HG02571 (cell line): ENCODE results near the gene DUSP28.
"Not testable (repeated sequence)": the region's sequence is repeated elsewhere in the genome, so short reads cannot be mapped to it uniquely, and the experiment has no call there.

ENCODE experiments used
- ATAC-seq: cut with Tn5 transposase; IDR thresholded peaks from one replicate; pipeline ENCODE4 v1.9.1; 2021; ENCODE audit warnings: mild to moderate bottlenecking, moderate library complexity; ENCODE audit not compliant: unreplicated experiment

DUSP28 gene, protein sequence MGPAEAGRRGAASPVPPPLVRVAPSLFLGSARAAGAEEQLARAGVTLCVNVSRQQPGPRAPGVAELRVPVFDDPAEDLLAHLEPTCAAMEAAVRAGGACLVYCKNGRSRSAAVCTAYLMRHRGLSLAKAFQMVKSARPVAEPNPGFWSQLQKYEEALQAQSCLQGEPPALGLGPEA

DNA sequence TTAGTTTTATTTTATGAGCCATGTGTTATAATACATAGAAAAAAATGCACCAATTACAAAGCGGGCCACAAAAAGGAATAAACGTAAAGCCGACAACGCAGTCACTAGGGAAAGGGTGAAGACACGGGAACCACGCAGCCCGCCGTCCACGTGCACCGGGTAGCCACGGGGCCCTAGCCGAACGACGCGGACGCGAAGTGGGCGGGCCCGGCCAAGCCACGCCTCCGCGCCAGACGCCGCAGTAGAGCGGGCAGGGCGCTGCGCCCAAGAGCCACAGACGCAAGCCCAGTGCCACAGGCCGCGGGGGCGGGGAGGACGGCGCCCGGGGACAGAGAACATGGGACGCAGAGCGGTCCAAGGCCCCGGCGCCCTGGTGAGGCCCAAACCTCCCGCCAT is at the start of gene DUSP28:
Gene DUSP28 (plus strand): TSS at position 274 of the 396 bp plus-strand sequence. CDS start 328 bp downstream, outside the sequence.
- peak; percentile 56 for ATAC-seq

DNA sequence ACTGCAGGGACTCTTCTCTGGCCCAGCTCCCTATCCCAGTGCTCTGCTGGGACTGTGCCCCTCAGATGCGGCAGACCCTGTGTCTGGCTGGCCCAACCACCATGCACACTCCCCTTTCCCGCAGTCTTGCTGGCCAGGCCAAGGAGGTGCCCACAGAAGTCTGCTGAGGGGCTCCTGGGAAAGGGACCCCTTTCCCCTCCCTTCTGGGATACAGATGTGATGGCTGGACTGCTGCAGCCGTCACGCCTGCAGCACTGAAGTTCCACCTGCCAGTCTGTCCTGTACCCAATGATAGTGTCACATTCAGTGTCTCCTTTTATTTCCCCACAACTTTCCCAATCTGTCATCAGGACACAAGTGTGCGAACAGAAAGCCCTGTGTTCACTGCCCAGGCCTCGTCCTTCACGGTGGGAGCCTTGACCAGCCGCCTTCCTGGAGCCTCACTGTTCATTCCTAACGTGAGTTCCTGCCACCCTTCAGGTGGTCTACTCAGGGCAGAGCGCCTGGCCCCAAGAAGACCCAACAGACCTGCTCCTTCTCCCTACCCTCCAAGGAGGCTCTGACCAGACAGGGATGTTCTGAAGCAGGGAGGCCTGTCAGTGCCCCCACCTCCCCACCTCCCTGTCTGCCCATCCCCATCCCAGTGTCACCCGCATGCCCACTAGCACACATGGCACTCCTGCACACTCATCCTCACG is 49.5 kb upstream of the DUSP28 start:
- no peak for ATAC-seq

DNA sequence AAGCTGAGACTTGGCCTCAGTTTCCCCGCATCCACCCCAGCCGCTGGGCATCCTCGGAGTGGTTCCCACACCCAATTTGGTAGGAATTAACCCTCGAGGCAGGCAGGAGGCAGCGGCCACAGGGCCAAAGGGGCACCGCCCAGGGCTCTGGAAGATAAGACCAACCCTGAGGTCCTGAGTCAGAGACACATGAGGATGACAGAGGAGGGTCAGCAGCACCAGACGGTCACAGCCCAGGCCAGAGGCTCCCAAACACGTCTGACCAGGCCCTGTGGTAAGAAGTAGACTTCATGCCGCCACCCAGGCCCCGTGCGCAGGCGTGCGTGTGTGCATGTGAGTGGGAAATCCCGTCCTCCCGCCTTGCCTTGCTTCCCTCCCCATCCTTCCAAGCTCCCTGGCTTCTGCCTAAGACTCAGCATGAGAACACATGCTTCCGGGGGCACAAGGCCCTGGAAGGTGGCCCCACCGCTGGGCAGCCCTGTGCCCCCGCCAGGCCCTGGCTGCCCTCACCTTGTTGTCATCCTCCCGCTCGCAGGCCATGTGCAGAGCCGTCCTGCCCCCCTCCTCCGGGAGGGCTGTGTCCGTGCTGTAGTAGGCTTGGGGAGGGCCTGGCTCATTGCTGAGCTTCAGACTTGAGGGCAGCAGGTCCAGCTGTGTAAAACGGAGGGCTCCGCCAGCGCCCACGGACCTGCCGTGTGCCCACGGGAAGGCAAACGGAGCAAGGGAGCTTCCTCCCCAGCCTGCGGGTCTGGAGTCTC is 48.6 kb upstream of the DUSP28 start:
- ATAC-seq: no peak

DNA sequence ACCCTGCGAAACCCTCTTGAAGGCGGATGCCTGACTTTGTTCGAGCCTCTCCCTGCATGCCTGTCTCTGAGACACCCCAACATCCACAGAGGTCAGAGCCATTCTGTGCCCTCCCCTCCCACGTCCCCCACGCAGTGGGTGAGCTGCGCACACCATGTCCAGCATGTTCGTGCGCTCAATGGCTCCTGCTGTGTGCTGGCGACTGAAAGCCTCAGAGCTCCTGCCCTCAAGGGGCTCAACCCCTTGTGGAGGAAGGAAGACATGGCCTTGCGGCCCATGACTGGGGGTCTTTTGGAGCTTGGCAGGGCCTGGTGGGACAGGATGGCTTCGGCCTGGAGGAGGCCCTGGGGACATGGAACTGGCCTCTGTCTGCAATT is 48.1 kb upstream of the DUSP28 start:
- no peak for ATAC-seq

DNA sequence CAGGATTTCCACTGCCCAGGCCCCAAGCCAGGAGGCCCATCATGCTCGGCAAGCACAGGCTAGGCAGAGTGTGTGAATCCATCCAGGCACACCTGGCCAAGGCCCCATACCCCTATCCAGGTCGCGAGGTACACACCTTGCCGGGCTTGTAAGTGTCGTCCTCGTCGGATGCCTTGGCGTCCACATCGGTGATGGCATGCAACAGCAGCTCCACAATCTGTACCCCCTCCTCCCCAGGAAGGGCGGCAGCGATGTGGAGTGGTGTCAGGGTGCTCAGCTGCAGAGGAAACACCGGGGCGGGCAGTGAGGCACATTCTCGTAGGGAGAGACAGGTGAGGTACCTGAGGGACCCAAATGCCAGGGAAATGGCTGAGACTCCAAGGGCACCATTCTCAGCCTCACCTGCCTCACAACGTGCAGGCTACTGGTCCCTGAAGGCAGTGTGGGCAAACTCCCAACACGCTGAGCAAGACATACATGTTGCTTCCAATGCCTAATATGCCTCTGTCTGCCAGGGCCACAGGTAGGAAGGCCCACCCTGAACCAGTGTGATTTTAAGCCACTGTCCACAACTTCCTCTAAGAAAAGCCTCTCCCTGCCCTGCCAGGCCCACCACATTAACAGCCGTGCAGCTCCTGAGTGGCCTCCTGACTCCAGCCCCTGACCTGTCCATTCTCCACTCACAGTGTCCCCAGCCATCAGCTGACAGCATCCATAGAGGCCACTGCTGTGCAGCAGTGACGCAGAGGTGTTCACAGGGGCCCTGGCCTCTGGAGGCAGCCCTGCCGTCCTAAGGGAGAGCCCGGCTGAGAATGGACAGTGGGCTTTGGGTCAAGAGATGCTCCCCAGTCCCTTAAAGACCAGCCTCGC is 47.3 kb upstream of the DUSP28 start:
- ATAC-seq: no peak

DNA sequence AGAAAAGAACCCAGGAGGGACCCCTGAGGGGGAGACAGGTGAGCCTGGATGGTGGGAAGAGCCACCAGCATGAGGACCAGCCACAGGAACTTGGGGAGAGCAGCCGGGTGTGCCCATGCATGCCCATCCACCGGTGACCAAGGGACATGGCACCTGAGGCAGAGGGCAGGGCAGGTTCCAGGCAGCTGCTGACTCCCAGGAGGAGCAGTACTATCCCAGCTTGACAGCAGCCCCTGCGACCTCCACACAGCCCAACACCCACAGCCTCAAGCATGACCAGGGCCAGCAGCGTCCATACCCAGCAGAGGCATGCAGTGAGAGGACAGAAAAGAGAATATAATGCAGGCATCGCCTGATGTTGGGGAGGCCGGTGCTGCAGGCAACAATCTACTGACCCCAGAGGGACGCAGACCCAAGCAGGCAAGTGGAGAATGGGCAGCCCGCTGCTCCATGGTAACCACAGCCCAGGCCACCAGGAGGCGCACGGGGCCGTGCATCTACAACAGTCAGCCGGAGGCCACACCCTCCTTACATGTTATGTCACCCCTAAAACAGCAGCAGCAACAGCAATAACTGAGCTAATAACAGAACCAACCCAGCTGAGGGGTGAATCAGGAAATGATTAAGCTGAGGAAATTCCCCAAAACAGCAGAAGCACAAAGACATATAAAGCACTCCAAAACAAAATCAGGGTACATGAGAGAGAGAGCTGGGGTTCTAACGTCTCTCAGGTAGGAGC is 46.4 kb upstream of the DUSP28 start:
- peak; percentile 85 for ATAC-seq

DNA sequence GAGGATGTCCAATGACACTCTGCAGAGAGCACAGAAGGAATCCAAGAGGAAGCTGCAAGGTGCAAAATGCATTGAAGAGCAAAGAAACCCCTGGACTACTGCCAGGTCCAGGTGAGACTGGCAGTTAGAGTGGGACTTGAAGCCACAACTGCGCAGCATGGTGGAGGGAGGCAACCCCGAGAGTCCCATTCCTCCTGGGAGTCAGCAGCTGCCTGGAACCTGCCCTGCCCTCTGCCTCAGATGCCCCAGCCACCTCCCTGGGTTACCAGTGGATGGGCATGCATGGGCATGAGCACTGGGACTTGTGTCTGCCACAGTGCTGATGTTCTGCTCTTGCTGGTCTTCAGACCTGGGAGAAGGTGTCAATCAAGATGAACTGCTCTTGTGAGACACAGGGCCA is 45.5 kb upstream of the DUSP28 start:
- no peak for ATAC-seq

DNA sequence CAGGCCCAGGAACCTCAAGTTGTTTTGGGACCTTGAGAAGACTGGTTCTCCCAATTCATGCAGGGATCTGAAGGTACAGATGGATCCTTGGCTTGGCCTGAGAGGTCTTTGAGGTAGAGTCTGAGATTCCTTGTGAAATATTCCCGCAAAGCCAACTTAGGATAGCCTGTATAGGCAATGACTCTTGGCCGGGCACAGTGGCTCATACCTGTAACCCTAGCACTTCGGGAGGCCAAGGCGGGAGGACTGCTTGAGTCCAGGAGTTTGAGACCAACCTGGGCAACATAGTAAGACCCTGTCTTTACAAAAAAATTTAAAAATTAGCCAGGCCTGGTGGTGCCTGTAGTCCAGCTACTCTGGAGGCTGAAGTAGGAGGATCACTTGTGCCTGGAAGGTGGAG is 42.8 kb upstream of the DUSP28 start:
- no peak for ATAC-seq

DNA sequence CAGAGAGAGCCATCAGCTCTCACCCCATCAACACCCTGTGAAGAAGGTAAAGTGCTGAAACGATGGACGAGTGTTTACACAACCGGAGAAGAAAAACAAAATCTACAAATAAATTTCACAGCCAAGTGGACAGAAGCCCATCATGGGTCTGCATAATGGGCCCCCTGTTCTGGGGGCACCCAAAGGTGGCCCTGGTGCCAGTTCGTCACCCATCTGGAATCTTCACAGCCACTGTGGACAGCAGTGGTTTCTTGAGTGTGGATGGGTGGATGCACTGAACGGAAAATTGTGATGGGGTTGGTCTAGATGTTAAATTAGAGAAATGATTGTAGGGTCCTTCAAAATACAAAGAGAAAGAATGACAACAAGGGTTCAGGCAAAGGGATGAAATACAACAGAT is 41.2 kb upstream of the DUSP28 start:
- ATAC-seq: no peak

DNA sequence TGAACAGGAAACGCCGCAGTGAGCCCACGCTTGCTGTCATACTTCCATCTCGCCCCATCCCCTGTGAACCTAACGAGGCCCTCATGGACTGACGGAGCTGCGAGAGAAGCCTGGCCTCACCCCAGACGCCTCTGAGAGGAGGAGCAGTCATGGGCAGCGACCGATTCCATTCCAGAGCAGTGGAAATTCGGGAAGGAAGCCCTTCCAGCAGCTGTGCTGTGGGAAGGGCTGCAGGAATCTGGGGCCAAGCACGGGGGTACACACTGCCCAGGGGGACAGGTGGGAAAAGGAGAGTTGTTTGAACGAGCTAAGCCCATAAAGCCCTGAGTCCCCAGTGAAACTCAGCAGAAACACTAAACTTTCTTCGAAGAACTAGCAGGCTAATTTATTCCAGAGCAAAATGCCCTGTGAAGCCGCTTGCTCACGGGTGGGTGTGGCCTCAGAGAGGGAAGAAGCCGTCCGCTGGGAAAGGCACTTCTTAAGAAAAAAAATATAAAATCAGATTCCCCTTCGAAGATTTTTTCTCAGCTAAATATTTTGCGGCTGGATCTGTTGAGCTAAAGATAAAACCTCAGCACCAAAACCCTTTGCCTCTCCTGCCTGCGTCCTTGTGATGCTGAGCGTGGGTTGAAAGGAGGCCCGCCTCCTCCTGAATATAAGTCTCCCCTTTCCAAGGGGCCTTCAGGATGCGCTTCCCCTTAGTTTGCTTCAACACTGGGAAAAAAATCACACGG is 40.6 kb upstream of the DUSP28 start:
- ATAC-seq: no peak

DNA sequence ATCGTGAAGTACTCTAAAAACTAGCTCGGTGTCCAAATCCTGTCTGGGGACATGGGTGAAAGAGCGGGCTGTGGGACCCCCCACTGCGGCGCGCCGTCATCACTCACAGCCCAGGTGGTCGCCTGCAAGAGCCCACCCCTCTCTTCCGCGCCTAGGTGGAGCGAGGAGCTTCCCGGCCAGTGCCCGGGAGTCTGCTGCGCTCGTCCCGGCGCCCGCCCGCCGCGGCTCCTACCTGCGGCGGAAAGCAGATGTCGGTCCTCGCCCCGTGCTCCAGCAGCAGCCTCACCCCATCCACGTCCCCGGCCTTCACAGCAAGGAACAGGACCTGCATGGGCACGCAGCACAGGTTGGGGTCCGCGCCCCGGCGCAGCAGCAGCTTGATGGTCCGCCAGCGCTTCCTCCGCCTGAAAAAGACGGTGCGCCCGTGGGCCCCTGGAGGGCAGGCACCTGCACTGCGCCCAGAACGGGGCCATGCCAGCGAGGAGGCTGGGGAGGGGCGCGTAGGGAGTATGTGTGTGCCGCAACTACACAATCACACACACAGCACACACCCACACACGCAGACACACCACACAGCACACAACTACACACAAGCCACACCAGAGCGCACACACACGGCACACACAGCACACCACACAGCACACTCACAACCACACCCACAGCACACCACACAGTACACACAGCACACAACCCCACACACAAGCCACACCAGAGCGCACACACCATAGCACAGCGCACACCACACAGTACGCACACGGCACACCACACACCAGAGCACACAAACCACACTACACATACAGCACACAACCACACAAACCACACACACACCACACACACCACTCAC is 39.8 kb upstream of the DUSP28 start:
- ATAC-seq: no peak

DNA sequence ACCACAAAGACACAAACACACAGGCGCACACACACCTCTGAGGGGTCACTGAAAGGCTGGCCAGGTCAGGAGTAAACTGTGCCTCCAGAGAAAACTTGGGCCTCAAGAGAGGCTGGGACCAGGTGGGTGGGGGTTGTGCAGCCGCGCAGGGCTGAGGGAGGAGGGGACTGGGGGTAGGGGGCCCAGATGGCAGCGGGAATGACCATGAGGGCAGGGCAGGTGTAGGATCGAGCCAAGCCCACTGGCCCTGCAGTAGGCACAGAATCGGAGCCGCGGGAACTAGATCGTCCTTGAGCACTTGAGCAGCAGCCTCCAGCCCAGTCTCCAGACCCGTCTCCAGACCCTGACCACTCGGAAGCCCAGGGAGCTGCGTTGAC is 39.2 kb upstream of the DUSP28 start:
- no peak for ATAC-seq

DNA sequence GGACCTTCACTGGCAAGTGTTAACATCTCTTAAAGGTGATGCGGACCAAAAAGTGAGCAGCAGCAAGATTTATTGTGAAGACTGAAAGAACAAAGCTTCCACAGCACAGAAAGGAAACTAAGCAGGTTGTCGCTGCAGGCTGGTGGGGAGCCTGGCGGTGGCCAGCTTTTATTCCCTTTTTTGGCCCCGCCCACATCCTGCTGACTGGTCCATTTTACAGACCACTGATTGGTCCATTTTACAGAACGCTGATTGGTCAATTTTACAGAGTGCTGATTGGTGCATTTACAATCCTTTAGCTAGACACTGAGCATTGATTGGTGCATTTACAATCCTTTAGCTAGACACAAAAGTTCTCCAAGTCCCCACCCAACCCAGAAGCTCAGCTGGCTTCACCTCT is 38.3 kb upstream of the DUSP28 start:
- not testable (repeated sequence) for ATAC-seq

DNA sequence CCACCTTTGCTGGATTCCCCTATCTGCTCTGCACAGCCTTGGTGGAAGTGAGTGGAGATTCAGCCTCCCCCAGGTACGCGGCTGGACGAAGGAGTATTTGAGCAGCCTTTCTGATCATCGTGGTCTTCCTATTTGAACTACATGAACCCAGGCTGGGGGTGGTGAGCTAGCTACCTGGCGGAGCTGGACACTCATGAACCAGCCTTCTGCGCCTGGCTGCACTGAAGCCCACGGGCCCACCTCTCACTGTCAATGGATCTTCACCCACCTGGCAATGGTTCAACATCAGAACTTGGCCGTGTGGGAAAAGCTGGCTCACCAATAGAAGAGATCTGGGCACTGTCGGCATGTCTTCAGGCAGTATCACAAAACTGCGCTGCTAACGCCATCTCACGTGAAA is 37.8 kb upstream of the DUSP28 start:
- ATAC-seq: no peak

DNA sequence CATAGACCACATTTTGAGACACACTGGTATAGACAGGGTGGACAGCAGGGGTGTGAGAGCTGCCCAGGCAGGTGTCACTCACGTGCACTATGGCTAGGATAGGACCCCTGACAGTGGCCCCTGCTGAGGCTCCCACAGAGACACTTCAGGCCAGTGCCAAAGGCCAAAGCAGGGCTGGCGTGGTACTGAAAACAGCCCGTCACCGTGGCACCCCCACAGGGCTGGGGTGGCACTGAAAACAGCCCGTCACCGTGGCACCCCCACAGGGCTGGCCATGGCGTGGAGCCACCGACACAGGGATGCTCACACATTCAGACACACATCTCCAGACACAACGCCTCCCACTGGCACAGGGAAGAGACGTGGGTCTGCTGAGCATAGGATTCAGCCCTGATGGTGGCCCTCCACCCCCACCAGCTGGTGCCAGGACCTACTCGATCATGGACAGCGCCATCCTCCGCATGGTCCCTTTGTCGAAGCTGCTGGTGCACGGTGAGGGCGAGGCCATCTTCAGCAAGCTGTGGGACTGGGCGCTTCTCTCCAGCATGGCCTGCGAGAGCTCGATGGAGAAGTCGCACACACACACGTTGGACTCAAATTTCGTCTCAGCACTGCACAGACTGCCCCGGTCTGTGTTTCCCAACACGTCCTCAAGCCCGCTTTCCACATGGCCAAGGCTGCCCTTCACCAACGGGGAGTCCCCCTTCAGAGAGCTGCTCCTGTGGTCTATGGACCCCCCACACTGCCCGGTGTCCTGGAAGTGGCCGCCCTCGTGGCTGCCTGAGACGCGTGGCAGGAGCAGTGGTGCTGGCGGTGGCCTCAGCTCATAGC is 36.5 kb upstream of the DUSP28 start:
- ATAC-seq: no peak

DNA sequence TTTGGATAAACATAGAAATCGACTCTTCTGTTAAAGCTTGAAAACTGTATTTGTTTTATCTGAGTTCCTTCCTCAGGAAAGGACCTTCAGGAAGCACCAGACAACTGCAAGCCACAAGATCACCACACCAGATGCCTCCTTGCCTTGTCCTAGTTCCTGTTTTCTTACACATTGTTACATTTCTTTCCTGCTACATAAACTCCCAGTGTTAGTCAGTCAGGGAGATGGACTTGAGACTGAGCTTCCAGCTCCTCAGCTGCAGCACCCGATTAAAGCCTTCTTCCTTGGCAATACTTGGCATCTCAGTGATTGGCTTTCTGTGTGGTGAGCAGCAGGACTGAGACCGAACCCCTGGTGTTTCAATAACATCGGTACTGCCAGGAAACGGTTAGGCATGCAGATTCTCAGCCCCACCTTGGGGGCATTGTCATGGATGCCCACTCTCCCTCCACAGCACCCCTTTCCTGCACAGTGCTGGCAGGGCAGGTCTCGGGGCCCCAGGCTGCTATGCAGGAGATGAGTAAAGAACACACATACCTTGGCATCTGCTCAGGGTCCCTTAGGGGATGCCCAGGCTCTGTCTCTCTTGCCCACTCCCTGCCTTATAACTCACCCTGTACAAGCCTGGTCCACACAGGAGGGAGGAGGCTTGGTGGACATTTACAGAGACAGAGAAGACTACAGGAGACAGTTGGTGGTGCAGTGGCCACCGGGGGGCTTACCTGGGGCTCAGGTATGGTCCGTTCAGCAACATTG is 35.0 kb upstream of the DUSP28 start:
- ATAC-seq: no peak

DNA sequence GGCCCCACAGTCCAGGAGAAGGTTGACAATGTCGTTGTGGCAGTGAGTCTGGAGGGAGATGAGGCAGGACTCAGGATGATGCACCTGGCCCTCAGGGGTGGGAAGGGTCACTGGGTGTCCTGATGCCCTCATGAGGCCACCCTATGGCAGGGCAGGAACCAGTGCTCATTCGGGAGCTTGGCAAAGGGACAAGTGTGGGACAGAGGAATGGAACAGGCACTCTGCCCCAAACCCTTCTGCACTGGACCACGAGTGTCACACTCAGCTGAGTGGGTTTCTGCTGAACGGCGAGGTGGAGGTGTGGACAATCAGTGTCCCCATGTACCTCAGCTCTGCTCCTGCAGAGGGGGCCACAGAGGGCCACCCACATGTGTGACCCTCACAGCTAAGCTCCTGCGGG is 34.4 kb upstream of the DUSP28 start:
- no peak for ATAC-seq
